ENCODE results near the gene LYG1. TPM values are rescaled to one million over a fixed set of nuclear protein-coding genes. Genes with fewer than 3 reads are reported as not detected.
"Not testable (repeated sequence)": the region's sequence is repeated elsewhere in the genome, so short reads cannot be mapped to it uniquely, and the experiment has no call there.

Gene LYG1
- polyA plus RNA-seq, 1 of the 3 experiments (the other 2 are of a cell fraction) = 1.2 TPM

DNA sequence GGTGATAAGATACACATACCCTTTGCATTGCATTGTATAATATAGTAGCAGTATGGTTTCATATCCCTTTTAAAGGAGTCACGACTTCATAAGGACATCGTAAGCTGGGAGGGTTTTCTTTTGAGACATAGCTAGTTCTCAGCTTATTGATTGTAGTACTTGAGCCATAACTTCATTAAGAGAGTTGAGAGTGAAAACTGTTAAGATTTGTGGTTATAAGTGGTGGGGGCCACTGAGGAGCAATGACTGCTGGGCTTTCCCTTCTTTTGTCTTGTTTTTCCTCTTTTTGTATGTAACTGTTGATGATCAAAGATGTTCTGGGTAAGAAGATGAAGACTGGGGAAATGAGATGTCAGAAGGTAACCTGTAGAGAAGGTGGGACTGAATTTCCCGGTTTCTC lies 47.2 kb upstream of the LYG1 start:
- no peaks in the 10 kb centered on the region for H3K36me3 ChIP-seq (replicated peaks in 1 of 2; ENCODE audit: control insufficient read depth in 1 of 2, insufficient read depth in 2 of 2, low read length in 1 of 2)
- no peaks in the 10 kb centered on the region for H3K27me3 ChIP-seq (ENCODE audit: insufficient read depth)
- no peaks in the 10 kb centered on the region for H3K9me3 ChIP-seq
- DNase-seq = no peak
- TF ChIP-seq MXI1 (IDR thresholded peaks at IDR 0.05; ENCODE audit: low read depth, low read length) = no peak
- TF ChIP-seq NFIC (IDR thresholded peaks at IDR 0.05; ENCODE audit: borderline replicate concordance) = no peak
- TF ChIP-seq, protein P1, sequence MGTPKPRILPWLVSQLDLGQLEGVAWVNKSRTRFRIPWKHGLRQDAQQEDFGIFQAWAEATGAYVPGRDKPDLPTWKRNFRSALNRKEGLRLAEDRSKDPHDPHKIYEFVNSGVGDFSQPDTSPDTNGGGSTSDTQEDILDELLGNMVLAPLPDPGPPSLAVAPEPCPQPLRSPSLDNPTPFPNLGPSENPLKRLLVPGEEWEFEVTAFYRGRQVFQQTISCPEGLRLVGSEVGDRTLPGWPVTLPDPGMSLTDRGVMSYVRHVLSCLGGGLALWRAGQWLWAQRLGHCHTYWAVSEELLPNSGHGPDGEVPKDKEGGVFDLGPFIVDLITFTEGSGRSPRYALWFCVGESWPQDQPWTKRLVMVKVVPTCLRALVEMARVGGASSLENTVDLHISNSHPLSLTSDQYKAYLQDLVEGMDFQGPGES (IDR thresholded peaks at IDR 0.05; ENCODE audit: low read depth, low read length) = no peak
- TF ChIP-seq, protein P2, sequence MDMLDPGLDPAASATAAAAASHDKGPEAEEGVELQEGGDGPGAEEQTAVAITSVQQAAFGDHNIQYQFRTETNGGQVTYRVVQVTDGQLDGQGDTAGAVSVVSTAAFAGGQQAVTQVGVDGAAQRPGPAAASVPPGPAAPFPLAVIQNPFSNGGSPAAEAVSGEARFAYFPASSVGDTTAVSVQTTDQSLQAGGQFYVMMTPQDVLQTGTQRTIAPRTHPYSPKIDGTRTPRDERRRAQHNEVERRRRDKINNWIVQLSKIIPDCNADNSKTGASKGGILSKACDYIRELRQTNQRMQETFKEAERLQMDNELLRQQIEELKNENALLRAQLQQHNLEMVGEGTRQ (IDR thresholded peaks at IDR 0.05; ENCODE audit: borderline replicate concordance, low read depth, low read length) = no peak
- no peak for TF ChIP-seq TCF12 (IDR thresholded peaks at IDR 0.05)
- no peak for TF ChIP-seq CHD2 (IDR thresholded peaks at IDR 0.05; ENCODE audit: low read length, partially characterized antibody)
- no peak for TF ChIP-seq MEF2A (IDR thresholded peaks at IDR 0.05; ENCODE audit: borderline replicate concordance, low read depth)
- no peak for TF ChIP-seq RFX5 (IDR thresholded peaks at IDR 0.05; ENCODE audit: low read length)
- H2AFZ ChIP-seq (ENCODE audit: low read depth) = no peak overlapping the region
- no peaks in the 10 kb centered on the region for H3K4me1 ChIP-seq (ENCODE audit: control insufficient read depth in 1 of 2, insufficient read depth in 2 of 2, low read depth in 1 of 2, low read length in 1 of 2)
- POLR2A ChIA-PET = no interaction called here
- H3K27ac ChIP-seq (ENCODE audit: low read depth in 2 of 2, low read length in 1 of 2) = no peak overlapping the region
- H3K4me3 ChIP-seq (ENCODE audit: low read depth in 2 of 2, low read length in 1 of 2) = no peak overlapping the region
- 97% methylated on average over 3 of the region's 3 CpGs for WGBS (ENCODE audit: low lambda C conversion rate)
- no peaks in the 10 kb centered on the region for H3F3A ChIP-seq (replicated peaks; ENCODE audit: insufficient read depth)
- H3K9ac ChIP-seq = no peak overlapping the region
- H3K4me2 ChIP-seq = no peak overlapping the region
- no peaks in the 10 kb centered on the region for H3K9me2 ChIP-seq
- CTCF ChIA-PET = interaction anchor here (1.0 to 2.0 kb wide), 2 partner anchors 10 to 51 kb away, joined by 3 to 9 read pairs; partner anchors contain the start of gene EIF5B
- peaks cover 98% of the 10 kb centered on the region for H3K79me2 ChIP-seq (ENCODE audit: insufficient read depth)
- H4K20me1 ChIP-seq (ENCODE audit: insufficient read depth) = peaks cover 55% of the 10 kb centered on the region

DNA sequence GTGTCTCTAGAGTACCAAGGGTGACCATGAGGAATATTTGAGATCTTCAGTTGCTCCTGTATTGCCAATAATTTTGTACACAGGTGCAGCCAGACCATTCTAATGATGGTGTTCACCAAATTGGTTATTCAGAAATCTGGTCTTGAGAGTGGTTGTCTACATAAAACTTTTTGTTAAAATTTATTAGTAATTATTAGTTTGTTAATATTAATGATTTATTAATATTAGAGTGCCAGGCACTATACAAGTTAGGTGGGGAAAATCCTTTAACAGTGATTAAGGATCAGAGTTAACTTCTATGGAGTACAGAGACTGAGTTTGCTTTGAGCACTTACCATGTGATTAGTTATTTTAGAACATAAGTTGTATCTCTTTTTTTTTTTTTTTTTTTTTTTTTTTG lies 45.2 kb upstream of the LYG1 start:
- Histone ChIP-seq H3K79me2 (ENCODE audit: insufficient read depth) (peaks cover 98% of the 10 kb centered on the region), H3K9me2 (no peaks in the 10 kb centered on the region), H3K36me3 (replicated peaks in 1 of 2; ENCODE audit: control insufficient read depth in 1 of 2, insufficient read depth in 2 of 2, low read length in 1 of 2) (no peaks in the 10 kb centered on the region), H3K27me3 (ENCODE audit: insufficient read depth) (no peaks in the 10 kb centered on the region), H3K27ac (ENCODE audit: low read depth in 2 of 2, low read length in 1 of 2) (no peak overlapping the region), H3K9me3 (no peaks in the 10 kb centered on the region), H4K20me1 (ENCODE audit: insufficient read depth) (peaks cover 61% of the 10 kb centered on the region), H3K4me3 (ENCODE audit: low read depth in 2 of 2, low read length in 1 of 2) (no peak overlapping the region), H3K4me1 (ENCODE audit: control insufficient read depth in 1 of 2, insufficient read depth in 2 of 2, low read depth in 1 of 2, low read length in 1 of 2) (no peaks in the 10 kb centered on the region), H2AFZ (ENCODE audit: low read depth) (no peak overlapping the region), H3F3A (replicated peaks; ENCODE audit: insufficient read depth) (no peaks in the 10 kb centered on the region), H3K9ac (no peak overlapping the region), H3K4me2 (no peak overlapping the region)
- CTCF ChIA-PET = no interaction called here
- DNase-seq = no peak
- TF ChIP-seq FOXM1 (IDR thresholded peaks at IDR 0.05; ENCODE audit: low read depth) (no peak), TEAD4 (IDR thresholded peaks at IDR 0.05; ENCODE audit: borderline replicate concordance, insufficient read depth) (no peak), JUND (IDR thresholded peaks at IDR 0.05) (no peak), TCF12 (IDR thresholded peaks at IDR 0.05) (no peak), TAF1 (IDR thresholded peaks at IDR 0.05; ENCODE audit: borderline replicate concordance, low read depth, low read length) (no peak), RCOR1 (IDR thresholded peaks at IDR 0.05; ENCODE audit: low read length) (no peak), YY1 (IDR thresholded peaks at IDR 0.05; ENCODE audit: low read depth) (no peak), NFIC (IDR thresholded peaks at IDR 0.05; ENCODE audit: borderline replicate concordance) (no peak)
- TF ChIP-seq, protein P2 (IDR thresholded peaks at IDR 0.05; ENCODE audit: borderline replicate concordance, low read depth, low read length) = no peak
- TF ChIP-seq, protein P3, sequence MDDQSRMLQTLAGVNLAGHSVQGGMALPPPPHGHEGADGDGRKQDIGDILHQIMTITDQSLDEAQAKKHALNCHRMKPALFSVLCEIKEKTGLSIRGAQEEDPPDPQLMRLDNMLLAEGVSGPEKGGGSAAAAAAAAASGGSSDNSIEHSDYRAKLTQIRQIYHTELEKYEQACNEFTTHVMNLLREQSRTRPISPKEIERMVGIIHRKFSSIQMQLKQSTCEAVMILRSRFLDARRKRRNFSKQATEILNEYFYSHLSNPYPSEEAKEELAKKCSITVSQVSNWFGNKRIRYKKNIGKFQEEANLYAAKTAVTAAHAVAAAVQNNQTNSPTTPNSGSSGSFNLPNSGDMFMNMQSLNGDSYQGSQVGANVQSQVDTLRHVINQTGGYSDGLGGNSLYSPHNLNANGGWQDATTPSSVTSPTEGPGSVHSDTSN (IDR thresholded peaks at IDR 0.05) = no peak
- POLR2A ChIA-PET = no interaction called here

DNA sequence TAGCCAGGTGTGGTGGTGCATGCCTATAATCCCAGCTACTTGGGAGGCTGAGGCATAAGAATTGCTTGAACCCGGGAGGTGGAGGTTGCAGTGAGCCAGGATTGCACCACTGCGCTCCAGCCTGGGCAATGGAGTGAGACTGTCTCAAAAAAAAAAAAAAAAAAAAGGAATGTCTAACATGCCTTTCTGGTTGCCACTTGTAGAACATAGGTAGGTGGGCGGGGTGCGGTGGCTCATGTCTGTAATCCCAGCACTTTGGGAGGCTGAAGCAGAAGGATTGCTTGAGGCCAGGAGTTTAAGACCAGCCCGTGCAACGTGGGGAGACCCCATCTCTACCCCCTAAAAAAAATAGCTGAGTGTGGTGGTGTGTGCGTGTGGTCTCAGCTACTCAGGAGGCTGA lies 44.4 kb upstream of the LYG1 start:
- WGBS (ENCODE audit: low lambda C conversion rate) = 97% methylated on average over 7 of the region's 7 CpGs
- POLR2A ChIA-PET = interaction anchor here (0.7 kb wide), 1 partner anchor 58 kb away, joined by 7 read pairs; no protein-coding TSS in a partner anchor

More for the DNA sequence above, 44.4 kb upstream of the LYG1 start:
- H3K27ac ChIP-seq (ENCODE audit: low read depth in 2 of 2, low read length in 1 of 2); H3K4me1 ChIP-seq (ENCODE audit: control insufficient read depth in 1 of 2, insufficient read depth in 2 of 2, low read depth in 1 of 2, low read length in 1 of 2); H3K9ac ChIP-seq; CTCF ChIA-PET; H3K27me3 ChIP-seq (ENCODE audit: insufficient read depth); H2AFZ ChIP-seq (ENCODE audit: low read depth); H3K4me3 ChIP-seq (ENCODE audit: low read depth in 2 of 2, low read length in 1 of 2); H3K4me2 ChIP-seq; H3F3A ChIP-seq (replicated peaks; ENCODE audit: insufficient read depth); DNase-seq; H3K9me2 ChIP-seq; H3K36me3 ChIP-seq (replicated peaks in 1 of 2; ENCODE audit: control insufficient read depth in 1 of 2, insufficient read depth in 2 of 2, low read length in 1 of 2); H3K9me3 ChIP-seq: not testable (repeated sequence)
- Histone ChIP-seq H4K20me1 (ENCODE audit: insufficient read depth) (peaks cover 59% of the 10 kb centered on the region), H3K79me2 (ENCODE audit: insufficient read depth) (peaks cover 98% of the 10 kb centered on the region)

Data from SK-N-SH (cell line).